GM12878 (cell line): ENCODE data around the gene GZF1. TPM values are rescaled to one million over a fixed set of nuclear protein-coding genes. Genes with fewer than 3 reads are reported as not detected.

Experiments
- ATAC-seq: fragments of 200-7000 bp; cut with Tn5 transposase; 3 replicates; pipeline ENCODE4 v1.9.1; 2020; ENCODE audit warnings: mild to moderate bottlenecking, moderate library complexity
- BruUV-seq: library from RNA; stranded (reverse); fragments of 400-500 nt; replicated peaks from 2 replicates; lab custom pipeline; 2021; lab: Mats Ljungman, UMichigan
- CTCF ChIA-PET: fragments of 300-600 bp; sonication (Branson Sonifier 250); formaldehyde crosslinking; extraction: SDS; loops from one replicate; lab custom pipeline; 2021; ENCODE audit warnings: inconsistent platforms; lab: Yijun Ruan, JAX
- POLR2A ChIA-PET: fragments of 350-600 bp; formaldehyde crosslinking; extraction: SDS; loops from one replicate; lab custom pipeline; 2021; ENCODE audit warnings: inconsistent platforms; lab: Charles Lee
- RAD21 ChIA-PET: fragments of 300-600 bp; sonication (Branson Sonifier 250); formaldehyde crosslinking; loops from one replicate; lab custom pipeline; 2023; ENCODE audit warnings: antibody characterized with exemption; ENCODE audit not compliant: unreplicated experiment; lab: Charles Lee
- SMC1A ChIA-PET: fragments of 300-600 bp; sonication (Branson Sonifier 250); formaldehyde crosslinking; loops from one replicate; lab custom pipeline; 2023; ENCODE audit not compliant: unreplicated experiment, uncharacterized antibody; lab: Charles Lee
- DNase-seq: peaks from one replicate; pipeline ENCODE4 v3.0.0-alpha.2; 2011; ENCODE audit warnings: low read depth, low spot score
- FAIRE-seq: peaks from 3 replicates; lab custom pipeline; 2011; peaks lifted over from hg19 to GRCh38; lab: Jason Lieb, UNC
- H2AFZ ChIP-seq: 2 replicates; pipeline ENCODE4 v1.6.0; 2011; ENCODE audit warnings: low read depth, low read length, control low read depth; ENCODE audit not compliant: control insufficient read depth
- H3K27ac ChIP-seq: 2 replicates; pipeline ENCODE4 v1.5.1; 2011; ENCODE audit warnings: control low read depth; ENCODE audit not compliant: control insufficient read depth, insufficient read depth
- H3K27me3 ChIP-seq, 2 experiments: replicated peaks in 1 of 2; 2 replicates each; pipeline versions ENCODE4 v1.6.0 to v1.6.1; 2011; ENCODE audit warnings: low read length in 1 of 2; ENCODE audit not compliant: control insufficient read depth in 2 of 2, insufficient read depth in 2 of 2
- H3K36me3 ChIP-seq, 2 experiments: 2 replicates each; pipeline ENCODE4 v1.5.1; 2011; ENCODE audit warnings: low read length in 1 of 2; ENCODE audit not compliant: control insufficient read depth in 2 of 2, insufficient read depth in 2 of 2
- H3K4me1 ChIP-seq: 2 replicates; pipeline ENCODE4 v1.6.1; 2011; ENCODE audit warnings: mild to moderate bottlenecking, low read length, moderate library complexity, mixed read lengths; ENCODE audit not compliant: control insufficient read depth, insufficient read depth
- H3K4me2 ChIP-seq: 2 replicates; pipeline ENCODE4 v1.6.0; 2011; ENCODE audit warnings: control low read depth; ENCODE audit not compliant: control insufficient read depth, insufficient read depth
- H3K4me3 ChIP-seq: fragments of 200-600 bp; sonication (generic); 2 replicates; pipeline ENCODE4 v1.5.1; 2016
- H3K79me2 ChIP-seq: 2 replicates; pipeline ENCODE4 v1.6.0; 2011; ENCODE audit warnings: low read length; ENCODE audit not compliant: control insufficient read depth, insufficient read depth
- H3K9ac ChIP-seq: 2 replicates; pipeline ENCODE4 v1.8.0; 2011; ENCODE audit warnings: low read length, control low read depth, mixed read lengths; ENCODE audit not compliant: control insufficient read depth, insufficient read depth
- H3K9me3 ChIP-seq: replicated peaks from 3 replicates; pipeline ENCODE4 v1.5.1; 2011; ENCODE audit warnings: mild to moderate bottlenecking, low read length; ENCODE audit not compliant: control insufficient read depth, insufficient read depth
- H4K20me1 ChIP-seq: 2 replicates; pipeline ENCODE4 v1.6.0; 2011; ENCODE audit not compliant: control insufficient read depth, insufficient read depth
- ASH2L ChIP-seq: fragments of 300-600, 200-600 bp; sonication (generic); IDR thresholded peaks from 2 replicates; pipeline ENCODE4 v1.6.1; 2017; ENCODE audit warnings: low read depth, mild to moderate bottlenecking, borderline replicate concordance
- CBX3 ChIP-seq: fragments of 200-600 bp; sonication (generic); IDR thresholded peaks from 2 replicates; pipeline ENCODE4 v1.6.1; 2016; ENCODE audit warnings: low read depth, borderline replicate concordance
- EP300 ChIP-seq, 2 experiments: fragments of 150-350 bp in 1 of 2; IDR thresholded peaks; 2 replicates each; pipeline ENCODE4 v1.6.1; 2011 to 2012; ENCODE audit warnings: low read depth in 2 of 2, low read length in 2 of 2, borderline replicate concordance in 1 of 2, improper control_type of control experiment in 1 of 2, inconsistent platforms in 1 of 2; ENCODE audit not compliant: control insufficient read depth in 1 of 2
- FOXM1 ChIP-seq: IDR thresholded peaks from 2 replicates; pipeline ENCODE4 v1.6.1; 2012; ENCODE audit warnings: low read depth, mild to moderate bottlenecking, inconsistent platforms, low read length, moderate library complexity
- KLF5 ChIP-seq: fragments of 450-650 bp; IDR thresholded peaks from 2 replicates; pipeline ENCODE4 v1.6.1; 2014; ENCODE audit warnings: mild to moderate bottlenecking; ENCODE audit not compliant: partially characterized antibody
- MTA3 ChIP-seq: IDR thresholded peaks from 2 replicates; pipeline ENCODE4 v1.6.1; 2012; ENCODE audit warnings: low read length, inconsistent platforms, borderline replicate concordance
- MYB ChIP-seq: fragments of 150-350 bp; IDR thresholded peaks from 2 replicates; pipeline ENCODE4 v1.6.1; 2014; ENCODE audit warnings: mild to moderate bottlenecking, low read depth, low read length, borderline replicate concordance
- NFYA ChIP-seq: IDR thresholded peaks from 2 replicates; pipeline ENCODE4 v1.6.1; 2011; ENCODE audit warnings: low read depth, mild to moderate bottlenecking, low read length, improper control_type of control experiment, borderline replicate concordance
- RAD51 ChIP-seq: fragments of 450-650 bp; IDR thresholded peaks from 2 replicates; pipeline ENCODE4 v1.6.1; 2016; ENCODE audit warnings: moderate library complexity, mild to moderate bottlenecking, inconsistent platforms
- RELB ChIP-seq: fragments of 450-650 bp; IDR thresholded peaks from 2 replicates; pipeline ENCODE4 v1.6.1; 2017; ENCODE audit warnings: low read depth, mild to moderate bottlenecking, moderate library complexity
- SMARCA5 ChIP-seq: fragments of 450-650 bp; IDR thresholded peaks from 2 replicates; pipeline ENCODE4 v1.6.1; 2017; ENCODE audit warnings: mild to moderate bottlenecking
- STAT1 ChIP-seq: fragments of 450-650 bp; conservative IDR thresholded peaks from 2 replicates; pipeline ENCODE4 v1.6.1; 2014; ENCODE audit warnings: antibody characterized with exemption, mild to moderate bottlenecking
- WGBS: methylation state at CpG from one replicate; pipeline ENCODE4 v1.1.6; 2016; ENCODE audit warnings: low lambda C conversion rate; ENCODE audit not compliant: insufficient replicate concordance, insufficient coverage; ENCODE audit errors: missing lambda C conversion rate; 5-methylcytosine and 5-hydroxymethylcytosine counted together
- in situ Hi-C: fragments of 300-500 bp; cut with MboI; formaldehyde crosslinking; loops from 9 replicates; pipeline ENCODE4 v1.14.3; 2018; ENCODE audit warnings: mixed read lengths
- intact Hi-C: fragments of 100-400 bp; cut with micrococcal nuclease; formaldehyde crosslinking; loops from one replicate; pipeline ENCODE4 v1.14.2; 2022; ENCODE audit not compliant: unreplicated experiment
- polyA plus RNA-seq, 11 experiments: library from polyadenylated mRNA; depleted of rRNA in 4 of 11; unstranded in 6 of 11; stranded (reverse) in 5 of 11; fragments of >200 nt; fragmentation: Nextera tagmentation in 4 of 11; fragmentation: Illumina TruSeq in 1 of 11; extraction: Ambion mirVana in 4 of 11; extraction: Trizol in 1 of 11; gene quantifications; 1 replicate in 1 of 11; 2 replicates in 10 of 11; pipeline versions ENCODE4 v1.2.1 to v1.2.3, GENCODE V29; 2011 to 2016; ENCODE audit warnings: inconsistent platforms in 2 of 11, missing spikeins in 2 of 11, low read depth in 1 of 11
- total RNA-seq, 4 experiments: library from RNA; depleted of rRNA in 3 of 4; stranded (reverse); fragments of >200 nt in 3 of 4; fragmentation: Illumina TruSeq in 1 of 4; extraction: Trizol in 1 of 4; gene quantifications; 2 replicates each; pipeline versions ENCODE4 v1.2.1 to v1.2.3, GENCODE V29; 2013 to 2021

The GZF1 gene
- total and polyA plus RNA-seq, 10 of the 15 experiments (the other 5 are each of a cell fraction or from before 2014, with no cell fraction given), result 2.2 to 19.5 (median 9.7) TPM

- no peak overlapping the region for H3K9ac ChIP-seq
- peaks cover 12% of the 10 kb centered on the region for H3K79me2 ChIP-seq
- TF ChIP-seq RAD51 (no peak), KLF5 (no peak), CBX3 (no peak), NFYA (no peak), RELB (no peak), STAT1 (no peak), EP300 (IDR thresholded peaks at IDR 0.05; ENCODE audit: borderline replicate concordance in 1 of 2, control insufficient read depth in 1 of 2, low read depth in 2 of 2, low read length in 2 of 2) (no peak), SMARCA5 (no peak), MYB (no peak), MTA3 (no peak), FOXM1 (no peak), ASH2L (no peak)
- TF ChIP-seq, all 136 proteins: peak for 0
- H2AFZ ChIP-seq, result no peak overlapping the region
- H3K4me3 ChIP-seq, result no peak overlapping the region
- CTCF ChIA-PET, result interaction anchor here (1.1 kb wide), 1 partner anchor 11 kb away, joined by 3 read pairs; no protein-coding TSS in a partner anchor
- intact Hi-C loops, result no loop called here
- ATAC-seq (no peak), DNase-seq (no peak), FAIRE-seq (no peak)
- in situ Hi-C loops, result loop anchor here (25.0 kb wide), 2 partner anchors 1691 to 1891 kb away; partner anchors contain the start of gene ACSS1
- WGBS, result 87% methylated on average over 4 of the region's 4 CpGs
- SMC1A ChIA-PET, result interaction anchor here (1.4 kb wide), 1 partner anchor 22 kb away, joined by 3 read pairs; no protein-coding TSS in a partner anchor
- no peaks in the 10 kb centered on the region for H3K9me3 ChIP-seq
- H4K20me1 ChIP-seq, result no peaks in the 10 kb centered on the region
- H3K36me3 ChIP-seq, result peaks cover 13 to 36% of the 10 kb centered on the region in 2 experiments
- POLR2A ChIA-PET, result no interaction called here
- peaks cover 5% of the 10 kb centered on the region for H3K4me1 ChIP-seq
- H3K27ac ChIP-seq, result no peak overlapping the region
- H3K27me3 ChIP-seq, result no peaks in the 10 kb centered on the region
- H3K4me2 ChIP-seq, result no peak overlapping the region
- RAD21 ChIA-PET, result no interaction called here
- no TSS peak for BruUV-seq
These were observed 9.5 kb downstream of the GZF1 start for GRCh38 chr20:23371496-23371895.
